Neutrophil (primary cell): ENCODE measurements around the gene ABCG1.

Experiments
- H3K27ac ChIP-seq: fragments of 200-600 bp; sonication (generic); 2 replicates; pipeline ENCODE4 v1.5.1; 2016; ENCODE audit warnings: mild to moderate bottlenecking, moderate library complexity
- H3K27me3 ChIP-seq: fragments of 200-600 bp; sonication (generic); 2 replicates; pipeline ENCODE4 v1.6.0; 2016; ENCODE audit warnings: mild to moderate bottlenecking
- H3K36me3 ChIP-seq: fragments of 200-600 bp; sonication (generic); 2 replicates; pipeline ENCODE4 v1.5.1; 2017
- H3K4me1 ChIP-seq, 2 experiments: fragments of 200-600 bp in 1 of 2; sonication (generic) in 1 of 2; 1 replicate in 1 of 2; 2 replicates in 1 of 2; pipeline versions ENCODE4 v1.5.1 to v1.6.1; 2013 to 2016; ENCODE audit warnings: low read depth in 1 of 2, low read length in 1 of 2, mild to moderate bottlenecking in 1 of 2, moderate library complexity in 1 of 2; ENCODE audit not compliant: control insufficient read depth in 1 of 2, insufficient read depth in 1 of 2
- H3K4me3 ChIP-seq, 2 experiments: fragments of 200-600 bp in 1 of 2; sonication (generic) in 1 of 2; 1 replicate in 1 of 2; 2 replicates in 1 of 2; pipeline ENCODE4 v1.5.1; 2013 to 2016; ENCODE audit warnings: low read depth in 1 of 2, low read length in 1 of 2, mild to moderate bottlenecking in 1 of 2, moderate library complexity in 1 of 2
- H3K9me3 ChIP-seq: fragments of 200-600 bp; sonication (generic); 2 replicates; pipeline ENCODE4 v1.5.1; 2016
- CTCF ChIP-seq: fragments of 200-600 bp; sonication (generic); IDR thresholded peaks from 2 replicates; pipeline ENCODE4 v1.5.1; 2016; ENCODE audit warnings: antibody characterized with exemption

The ABCG1 gene

GRCh38 chr21:42194863-42195262 is 24.1 kb upstream of the ABCG1 start:
- no peak for TF ChIP-seq CTCF
- peak overlapping the region in 1 of 2 experiments; percentile 28 for H3K4me3 ChIP-seq
- H3K27me3 ChIP-seq = peaks cover 18% of the 10 kb centered on the region
- H3K27ac ChIP-seq = peak overlapping the region; percentile 81
- H3K9me3 ChIP-seq = no peaks in the 10 kb centered on the region
- H3K36me3 ChIP-seq = no peaks in the 10 kb centered on the region
- H3K4me1 ChIP-seq = peaks cover 61 to 88% of the 10 kb centered on the region in 2 experiments

- no peak for TF ChIP-seq CTCF
- H3K4me3 ChIP-seq = peak overlapping the region; percentile 26 to 28
- H3K4me1 ChIP-seq = peaks cover 61 to 88% of the 10 kb centered on the region in 2 experiments
- H3K27ac ChIP-seq = peak overlapping the region; percentile 81
- H3K36me3 ChIP-seq = no peaks in the 10 kb centered on the region
- peaks cover 18% of the 10 kb centered on the region for H3K27me3 ChIP-seq
- H3K9me3 ChIP-seq = no peaks in the 10 kb centered on the region
Observed at GRCh38 chr21:42195378-42196031, 23.4 kb upstream of the ABCG1 start.

GRCh38 chr21:42198929-42199867 is 19.7 kb upstream of the ABCG1 start:
- H3K27ac ChIP-seq = peak overlapping the region; percentile 87
- peaks cover 52 to 64% of the 10 kb centered on the region in 2 experiments for H3K4me1 ChIP-seq
- H3K4me3 ChIP-seq = peak overlapping the region; percentile 42 to 45

GRCh38 chr21:42199868-42200463 is 19.0 kb upstream of the ABCG1 start:
- TF ChIP-seq CTCF = no peak

More at GRCh38 chr21:42198929-42199867, 19.7 kb upstream of the ABCG1 start:
- H3K27me3 ChIP-seq = no peaks in the 10 kb centered on the region
- TF ChIP-seq CTCF = no peak
- H3K9me3 ChIP-seq = no peaks in the 10 kb centered on the region
- H3K36me3 ChIP-seq = no peaks in the 10 kb centered on the region

GRCh38 chr21:42200906-42201614 is 17.9 kb upstream of the ABCG1 start:
- no peaks in the 10 kb centered on the region for H3K27me3 ChIP-seq
- H3K4me3 ChIP-seq = no peak overlapping the region
- TF ChIP-seq CTCF = no peak
- peaks cover 33 to 45% of the 10 kb centered on the region in 2 experiments for H3K4me1 ChIP-seq
- H3K9me3 ChIP-seq = no peaks in the 10 kb centered on the region
- H3K36me3 ChIP-seq = no peaks in the 10 kb centered on the region
- no peak overlapping the region for H3K27ac ChIP-seq

More at GRCh38 chr21:42199868-42200463, 19.0 kb upstream of the ABCG1 start:
- Histone ChIP-seq H3K9me3 (no peaks in the 10 kb centered on the region), H3K4me1 (peaks cover 44 to 56% of the 10 kb centered on the region in 2 experiments), H3K36me3 (no peaks in the 10 kb centered on the region), H3K27ac (peak overlapping the region; percentile 87), H3K4me3 (peak overlapping the region; percentile 42 to 45), H3K27me3 (no peaks in the 10 kb centered on the region)
